HFFc6 (cell line): Measurements from ENCODE around the gene SPATA6L. TPM values are rescaled to one million over a fixed set of nuclear protein-coding genes. Genes with fewer than 3 reads are reported as not detected.

Experiments
- DNase-seq: peaks from one replicate; pipeline ENCODE4 v3.0.0-alpha.2; 2018
- H3K27ac Mint-ChIP-seq: 2 replicates; pipeline ENCODE4 v1.8.0; 2020; ENCODE audit warnings: mild to moderate bottlenecking, mixed read lengths
- H3K27me3 Mint-ChIP-seq: 2 replicates; pipeline ENCODE4 v1.8.0; 2021; ENCODE audit warnings: mild to moderate bottlenecking, moderate library complexity, mixed read lengths; ENCODE audit not compliant: insufficient read depth
- H3K36me3 Mint-ChIP-seq: 2 replicates; pipeline ENCODE4 v1.8.0; 2021; ENCODE audit warnings: low read depth, mixed read lengths
- H3K4me1 Mint-ChIP-seq: 2 replicates; pipeline ENCODE4 v1.8.0; 2020; ENCODE audit warnings: low read depth, mixed read lengths
- H3K4me3 Mint-ChIP-seq: 2 replicates; pipeline ENCODE4 v1.8.0; 2020; ENCODE audit warnings: mild to moderate bottlenecking, moderate library complexity, mixed read lengths
- H3K9me3 Mint-ChIP-seq: 2 replicates; pipeline ENCODE4 v1.8.0; 2020; ENCODE audit warnings: mild to moderate bottlenecking, mixed read lengths
- total RNA-seq, 6 experiments: library from RNA; stranded (reverse); fragmentation: NEBNext Ultra II Directional; extraction: Animal tissue kit (Norgen Biotek cat#: 25700); gene quantifications; 2 replicates in 1 of 6; 3 replicates in 5 of 6; pipeline ENCODE4 v1.2.3, GENCODE V29; 2021
- TF ChIP-seq, protein P1 (sequence below): fragments of 200-600 bp; sonication (generic); IDR thresholded peaks from 2 replicates; pipeline ENCODE4 v1.5.0; 2021; ENCODE audit warnings: antibody characterized with exemption, mild to moderate bottlenecking

The SPATA6L gene
- total RNA-seq, 6 experiments from 2014 or later: 0.27 to 0.73 (median 0.54) TPM; not detected in 2

DNA sequence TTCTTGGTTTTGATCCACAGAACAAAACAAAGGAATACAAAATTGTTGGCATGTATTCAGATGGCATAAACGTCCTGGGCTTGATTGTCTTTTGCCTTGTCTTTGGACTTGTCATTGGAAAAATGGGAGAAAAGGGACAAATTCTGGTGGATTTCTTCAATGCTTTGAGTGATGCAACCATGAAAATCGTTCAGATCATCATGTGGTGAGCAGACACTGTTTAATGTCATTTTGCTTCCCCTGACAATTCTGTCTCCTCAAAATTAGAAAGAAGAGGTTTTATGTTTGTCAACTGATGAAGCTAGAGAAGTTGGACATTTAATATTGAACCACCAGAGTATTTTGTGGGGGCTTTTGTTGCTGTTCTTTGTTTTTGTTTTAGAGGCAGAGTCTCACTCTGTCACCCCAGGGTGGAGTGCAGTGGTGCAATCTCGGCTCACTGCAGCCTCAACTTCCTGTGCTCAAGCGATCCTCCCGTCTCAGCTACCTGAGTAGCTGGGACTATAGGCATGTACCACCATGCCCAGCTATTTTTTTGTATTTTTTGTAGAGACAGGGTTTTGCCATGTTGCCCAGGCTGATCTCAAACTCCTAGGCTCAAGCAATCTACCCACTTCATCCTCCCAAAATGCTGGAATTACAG, 94.0 kb downstream of the SPATA6L start:
- no peaks in the 10 kb centered on the region for H3K36me3 Mint-ChIP-seq
- DNase-seq: no peak
- H3K27me3 Mint-ChIP-seq: peaks cover 4% of the 10 kb centered on the region
- TF ChIP-seq, protein P1, sequence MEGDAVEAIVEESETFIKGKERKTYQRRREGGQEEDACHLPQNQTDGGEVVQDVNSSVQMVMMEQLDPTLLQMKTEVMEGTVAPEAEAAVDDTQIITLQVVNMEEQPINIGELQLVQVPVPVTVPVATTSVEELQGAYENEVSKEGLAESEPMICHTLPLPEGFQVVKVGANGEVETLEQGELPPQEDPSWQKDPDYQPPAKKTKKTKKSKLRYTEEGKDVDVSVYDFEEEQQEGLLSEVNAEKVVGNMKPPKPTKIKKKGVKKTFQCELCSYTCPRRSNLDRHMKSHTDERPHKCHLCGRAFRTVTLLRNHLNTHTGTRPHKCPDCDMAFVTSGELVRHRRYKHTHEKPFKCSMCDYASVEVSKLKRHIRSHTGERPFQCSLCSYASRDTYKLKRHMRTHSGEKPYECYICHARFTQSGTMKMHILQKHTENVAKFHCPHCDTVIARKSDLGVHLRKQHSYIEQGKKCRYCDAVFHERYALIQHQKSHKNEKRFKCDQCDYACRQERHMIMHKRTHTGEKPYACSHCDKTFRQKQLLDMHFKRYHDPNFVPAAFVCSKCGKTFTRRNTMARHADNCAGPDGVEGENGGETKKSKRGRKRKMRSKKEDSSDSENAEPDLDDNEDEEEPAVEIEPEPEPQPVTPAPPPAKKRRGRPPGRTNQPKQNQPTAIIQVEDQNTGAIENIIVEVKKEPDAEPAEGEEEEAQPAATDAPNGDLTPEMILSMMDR: no peak
- H3K27ac Mint-ChIP-seq: no peak overlapping the region
- H3K9me3 Mint-ChIP-seq: no peaks in the 10 kb centered on the region
- H3K4me1 Mint-ChIP-seq: no peaks in the 10 kb centered on the region
- H3K4me3 Mint-ChIP-seq: no peak overlapping the region

DNA sequence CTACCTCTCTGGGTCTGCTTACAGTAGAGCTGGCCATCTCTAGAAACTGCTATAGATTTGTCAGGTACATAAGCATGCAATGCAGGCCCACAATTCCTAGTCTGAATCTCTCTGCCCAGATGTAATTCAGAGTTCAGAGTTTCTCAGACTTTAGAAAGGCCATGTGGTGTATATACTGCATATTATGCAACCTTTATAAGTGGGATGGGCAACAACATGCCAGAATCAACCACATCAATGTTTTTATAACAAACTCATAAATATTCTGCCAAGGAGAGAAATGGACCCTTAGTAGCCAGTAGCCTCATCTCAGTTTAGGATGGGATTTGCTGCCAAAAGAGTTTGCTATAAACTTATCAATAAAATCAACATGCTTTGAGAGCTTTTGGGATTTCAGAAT, 97.2 kb downstream of the SPATA6L start:
- Mint-ChIP-seq H3K4me3 (no peak overlapping the region), H3K4me1 (no peaks in the 10 kb centered on the region), H3K27ac (no peak overlapping the region), H3K9me3 (no peaks in the 10 kb centered on the region), H3K27me3 (peaks cover 3% of the 10 kb centered on the region; the same call in 1 of the 2 replicates), H3K36me3 (no peaks in the 10 kb centered on the region)
- TF ChIP-seq, protein P1: no peak
- no peak for DNase-seq

DNA sequence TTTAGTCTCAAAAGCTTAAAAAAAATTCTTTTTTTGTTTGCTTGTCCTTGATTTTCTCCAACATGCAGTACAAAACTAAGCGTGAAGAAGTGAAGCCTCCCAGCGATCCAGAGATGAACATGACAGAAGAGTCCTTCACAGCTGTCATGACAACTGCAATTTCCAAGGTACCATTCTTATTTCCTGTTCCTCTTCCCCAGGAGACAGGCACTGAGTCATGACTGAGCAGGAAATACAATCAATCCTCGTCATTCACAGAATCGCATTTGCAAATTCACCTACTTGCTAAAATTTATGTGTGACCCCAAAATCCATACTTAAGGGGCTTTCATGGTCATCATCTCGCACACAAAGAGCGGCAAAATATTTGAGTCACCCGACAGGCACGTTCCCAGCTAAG, 98.7 kb downstream of the SPATA6L start:
- Mint-ChIP-seq H3K36me3 (no peaks in the 10 kb centered on the region), H3K27ac (no peak overlapping the region)
- TF ChIP-seq, protein P1: no peak

DNA sequence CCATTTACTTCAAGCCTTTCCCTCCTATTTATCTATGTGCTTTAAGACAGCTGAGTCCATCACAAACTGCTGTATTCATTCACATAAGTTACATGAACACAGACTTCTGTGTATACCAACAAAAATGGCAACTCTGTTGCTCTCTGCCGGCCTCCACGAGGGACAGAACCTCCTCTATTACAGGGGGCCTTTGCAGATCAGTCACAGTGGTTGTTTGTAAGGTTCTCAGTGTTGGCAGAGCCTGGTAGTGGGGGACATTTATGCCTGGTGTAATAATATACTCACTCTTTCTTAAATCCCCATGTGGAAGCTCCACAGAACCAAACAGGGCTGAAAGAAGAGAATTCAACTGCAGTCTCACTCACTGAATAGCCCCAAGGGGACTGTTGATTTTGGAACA, 99.5 kb downstream of the SPATA6L start:
- no peak overlapping the region for H3K27ac Mint-ChIP-seq
- no peaks in the 10 kb centered on the region for H3K4me1 Mint-ChIP-seq
- no peak for DNase-seq
- no peaks in the 10 kb centered on the region for H3K36me3 Mint-ChIP-seq
- no peaks in the 10 kb centered on the region for H3K9me3 Mint-ChIP-seq
- H3K4me3 Mint-ChIP-seq: no peak overlapping the region
- TF ChIP-seq, protein P1: no peak
- H3K27me3 Mint-ChIP-seq: peaks cover 5% of the 10 kb centered on the region; the same call in 1 of the 2 replicates

More for the DNA sequence above, 98.7 kb downstream of the SPATA6L start:
- H3K27me3 Mint-ChIP-seq: peaks cover 5% of the 10 kb centered on the region; the same call in 1 of the 2 replicates
- H3K4me1 Mint-ChIP-seq: no peaks in the 10 kb centered on the region
- no peak for DNase-seq
- H3K4me3 Mint-ChIP-seq: no peak overlapping the region
- no peaks in the 10 kb centered on the region for H3K9me3 Mint-ChIP-seq

DNA sequence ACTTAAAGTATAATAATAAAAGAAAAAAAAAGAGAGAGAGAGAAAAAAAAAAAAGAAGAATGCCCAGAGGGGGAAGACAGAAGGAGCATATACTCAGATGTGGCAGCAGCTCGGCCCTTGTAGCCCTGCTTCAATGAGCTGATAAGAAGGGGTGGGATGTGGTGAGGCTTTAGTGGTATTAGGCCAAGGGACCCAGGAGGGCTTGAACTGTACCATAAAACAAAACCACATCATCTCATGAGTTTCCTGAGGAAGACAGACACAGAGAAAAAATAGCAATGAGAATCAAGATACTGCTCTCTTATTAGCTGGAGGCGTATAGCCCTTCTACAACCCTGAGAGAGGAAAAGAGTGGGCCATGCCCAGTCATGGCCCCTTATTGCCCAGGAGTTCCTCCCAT, 103.2 kb downstream of the SPATA6L start:
- no peak for DNase-seq
- H3K4me3 Mint-ChIP-seq: no peak overlapping the region
- H3K27me3 Mint-ChIP-seq: peaks cover 9% of the 10 kb centered on the region; the same call in 1 of the 2 replicates
- no peaks in the 10 kb centered on the region for H3K9me3 Mint-ChIP-seq
- TF ChIP-seq, protein P1: no peak
- H3K36me3 Mint-ChIP-seq: no peaks in the 10 kb centered on the region
- H3K27ac Mint-ChIP-seq: no peak overlapping the region
- H3K4me1 Mint-ChIP-seq: no peaks in the 10 kb centered on the region
